OCI-LY7 (cell line): Measurements from ENCODE around the gene ESR2. TPM values are rescaled to one million over a fixed set of nuclear protein-coding genes. Genes with fewer than 3 reads are reported as not detected.

Experiments used
- BruUV-seq: library from RNA; stranded (reverse); fragments of 400-500 nt; replicated peaks from 2 replicates; lab custom pipeline; 2021; lab: Mats Ljungman, UMichigan
- CTCF ChIA-PET: fragments of 300-600 bp; sonication (Branson Sonifier 250); formaldehyde crosslinking; loops from one replicate; lab custom pipeline; 2022; ENCODE audit warnings: antibody characterized with exemption; ENCODE audit not compliant: unreplicated experiment; lab: Charles Lee
- POLR2A ChIA-PET: fragments of 300-600 bp; sonication (Branson Sonifier 250); formaldehyde crosslinking; loops from one replicate; lab custom pipeline; 2022; ENCODE audit warnings: antibody characterized with exemption; lab: Charles Lee
- DNase-seq: peaks from one replicate; pipeline ENCODE4 v3.0.0-alpha.2; 2015; ENCODE audit warnings: low spot score
- H2AFZ ChIP-seq: fragments of 200-600 bp; sonication (generic), shearing (Covaris generic); 2 replicates; pipeline ENCODE4 v1.6.1; 2014; ENCODE audit warnings: mild to moderate bottlenecking, antibody characterized with exemption, low read length, moderate library complexity
- H3K27ac ChIP-seq: fragments of 200-600 bp; sonication (generic); 2 replicates; pipeline ENCODE4 v1.5.1; 2014; ENCODE audit warnings: mixed run types, low read depth, mild to moderate bottlenecking, moderate library complexity, low read length, inconsistent platforms; ENCODE audit not compliant: poor library complexity, severe bottlenecking
- H3K36me3 ChIP-seq: fragments of 200-600 bp; sonication (generic); 2 replicates; pipeline ENCODE4 v1.6.1; 2014; ENCODE audit warnings: mild to moderate bottlenecking, antibody characterized with exemption, low read length, moderate library complexity, mixed read lengths; ENCODE audit not compliant: insufficient read depth
- H3K4me1 ChIP-seq: fragments of 200-600 bp; sonication (generic); 2 replicates; pipeline ENCODE4 v1.5.1; 2014; ENCODE audit warnings: mild to moderate bottlenecking, low read length; ENCODE audit not compliant: insufficient read depth, poor library complexity, severe bottlenecking
- H3K4me2 ChIP-seq: fragments of 200-600 bp; sonication (generic); 2 replicates; pipeline ENCODE4 v1.6.1; 2014; ENCODE audit warnings: mild to moderate bottlenecking, low read length
- H3K4me3 ChIP-seq: fragments of 200-600 bp; sonication (generic); 2 replicates; pipeline ENCODE4 v1.5.1; 2014; ENCODE audit warnings: mild to moderate bottlenecking, low read depth, low read length; ENCODE audit not compliant: poor library complexity, severe bottlenecking
- H3K79me2 ChIP-seq: fragments of 200-600 bp; sonication (generic); 2 replicates; pipeline ENCODE4 v1.6.1; 2016; ENCODE audit warnings: low read depth, mild to moderate bottlenecking, low read length, moderate library complexity, mixed read lengths; ENCODE audit not compliant: insufficient read depth
- H3K9me2 ChIP-seq: fragments of 200-600 bp; sonication (generic); 2 replicates; pipeline ENCODE4 v1.6.1; 2016; ENCODE audit warnings: mild to moderate bottlenecking, low read length, mixed read lengths; ENCODE audit not compliant: insufficient read depth
- H3K9me3 ChIP-seq: fragments of 200-600 bp; sonication (generic); 2 replicates; pipeline ENCODE4 v1.6.1; 2014; ENCODE audit warnings: mild to moderate bottlenecking, mixed run types, low read length, mixed read lengths
- H4K20me1 ChIP-seq: fragments of 200-600 bp; sonication (generic); 2 replicates; pipeline ENCODE4 v1.6.1; 2014; ENCODE audit warnings: mild to moderate bottlenecking, antibody characterized with exemption, low read length, moderate library complexity, mixed read lengths; ENCODE audit not compliant: insufficient read depth
- EZH2phosphoT487 ChIP-seq: fragments of 200-600 bp; sonication (generic); IDR thresholded peaks from 2 replicates; pipeline ENCODE4 v1.6.1; 2018; ENCODE audit warnings: low read depth, borderline replicate concordance, mild to moderate bottlenecking, mixed run types, antibody characterized with exemption, low read length, moderate library complexity, mixed read lengths
- intact Hi-C: fragments of 100-400 bp; cut with micrococcal nuclease; formaldehyde crosslinking; loops from one replicate; pipeline ENCODE4 v1.10.0; 2022; ENCODE audit not compliant: unreplicated experiment
- total RNA-seq, 2 experiments: library from RNA; depleted of rRNA in 1 of 2; stranded (reverse); fragments of >200 nt in 1 of 2; shearing (Covaris generic) in 1 of 2; gene quantifications; 2 replicates each; pipeline ENCODE4 v1.2.3, GENCODE V29; 2014 to 2022
- TF ChIP-seq, protein P1 (sequence below): fragments of 200-600 bp; sonication (generic); conservative IDR thresholded peaks from 2 replicates; pipeline ENCODE4 v1.5.1; 2014; ENCODE audit warnings: mild to moderate bottlenecking, antibody characterized with exemption, low read length, moderate library complexity, mixed read lengths

The ESR2 gene
- total RNA-seq, 2 experiments from 2014 or later: 13.4 to 37.7 TPM

GRCh38 chr14:64217308-64217707 is 76.9 kb downstream of the ESR2 start:
- Histone ChIP-seq H3K4me3 (no peak overlapping the region), H3K4me1 (peaks cover 23% of the 10 kb centered on the region), H2AFZ (no peak overlapping the region), H3K36me3 (peaks cover 100% of the 10 kb centered on the region), H3K9me2 (no peaks in the 10 kb centered on the region), H4K20me1 (no peaks in the 10 kb centered on the region; the same call in 1 of the 2 replicates), H3K79me2 (peaks cover 15% of the 10 kb centered on the region; the same call in 1 of the 2 replicates), H3K27ac (peak overlapping the region; percentile 56), H3K9me3 (no peaks in the 10 kb centered on the region), H3K4me2 (peak overlapping the region; percentile 20)
- ChIA-PET CTCF (no interaction called here), POLR2A (interaction anchor here (0.6 to 3.5 kb wide), 2 partner anchors 18 to 158 kb away, joined by 5 to 13 read pairs; no protein-coding TSS in a partner anchor)
- DNase-seq: peak; percentile 52
- BruUV-seq: TSS peak; percentile 1
- intact Hi-C loops: loop anchor here (5.0 kb wide), 1 partner anchor 75 kb away; the partner anchor contains the start of gene ESR2
- no peak for TF ChIP-seq EZH2phosphoT487
- TF ChIP-seq, protein P1, sequence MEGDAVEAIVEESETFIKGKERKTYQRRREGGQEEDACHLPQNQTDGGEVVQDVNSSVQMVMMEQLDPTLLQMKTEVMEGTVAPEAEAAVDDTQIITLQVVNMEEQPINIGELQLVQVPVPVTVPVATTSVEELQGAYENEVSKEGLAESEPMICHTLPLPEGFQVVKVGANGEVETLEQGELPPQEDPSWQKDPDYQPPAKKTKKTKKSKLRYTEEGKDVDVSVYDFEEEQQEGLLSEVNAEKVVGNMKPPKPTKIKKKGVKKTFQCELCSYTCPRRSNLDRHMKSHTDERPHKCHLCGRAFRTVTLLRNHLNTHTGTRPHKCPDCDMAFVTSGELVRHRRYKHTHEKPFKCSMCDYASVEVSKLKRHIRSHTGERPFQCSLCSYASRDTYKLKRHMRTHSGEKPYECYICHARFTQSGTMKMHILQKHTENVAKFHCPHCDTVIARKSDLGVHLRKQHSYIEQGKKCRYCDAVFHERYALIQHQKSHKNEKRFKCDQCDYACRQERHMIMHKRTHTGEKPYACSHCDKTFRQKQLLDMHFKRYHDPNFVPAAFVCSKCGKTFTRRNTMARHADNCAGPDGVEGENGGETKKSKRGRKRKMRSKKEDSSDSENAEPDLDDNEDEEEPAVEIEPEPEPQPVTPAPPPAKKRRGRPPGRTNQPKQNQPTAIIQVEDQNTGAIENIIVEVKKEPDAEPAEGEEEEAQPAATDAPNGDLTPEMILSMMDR: no peak

DNA sequence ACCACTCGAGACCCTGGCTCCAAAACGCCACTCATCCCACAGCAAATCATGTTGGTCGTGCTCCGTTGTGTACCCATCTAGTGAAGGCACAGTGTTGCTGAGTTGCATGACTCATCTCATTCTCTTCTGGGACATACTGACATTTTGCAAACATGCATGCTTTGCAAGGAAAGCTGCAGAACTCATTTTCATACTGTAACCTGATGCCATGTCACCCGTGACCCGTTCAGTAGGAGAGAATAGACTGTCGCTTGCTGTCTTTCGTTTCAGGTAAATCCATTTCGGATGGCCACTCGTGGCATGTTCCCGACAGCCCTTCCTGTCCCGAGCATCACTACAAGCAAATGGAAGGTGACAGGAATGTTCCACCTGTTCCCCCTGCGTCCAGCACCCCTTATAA is 78.2 kb downstream of the ESR2 start:
- Histone ChIP-seq H3K27ac (no peak overlapping the region), H3K4me3 (no peak overlapping the region), H3K4me1 (peaks cover 23% of the 10 kb centered on the region), H3K9me3 (no peaks in the 10 kb centered on the region), H2AFZ (no peak overlapping the region), H3K79me2 (peaks cover 15% of the 10 kb centered on the region; the same call in 1 of the 2 replicates), H4K20me1 (no peaks in the 10 kb centered on the region; the same call in 1 of the 2 replicates), H3K9me2 (no peaks in the 10 kb centered on the region), H3K4me2 (no peak overlapping the region), H3K36me3 (peaks cover 100% of the 10 kb centered on the region)
- no peak for DNase-seq
- ChIA-PET CTCF (no interaction called here), POLR2A (interaction anchor here (3.5 kb wide), 1 partner anchor 19 kb away, joined by 13 read pairs; no protein-coding TSS in a partner anchor)
- no TSS peak for BruUV-seq
- intact Hi-C loops: loop anchor here (5.0 kb wide), 1 partner anchor 76 kb away; the partner anchor contains the start of gene ESR2
- no peak for TF ChIP-seq EZH2phosphoT487
- TF ChIP-seq, protein P1: no peak

DNA sequence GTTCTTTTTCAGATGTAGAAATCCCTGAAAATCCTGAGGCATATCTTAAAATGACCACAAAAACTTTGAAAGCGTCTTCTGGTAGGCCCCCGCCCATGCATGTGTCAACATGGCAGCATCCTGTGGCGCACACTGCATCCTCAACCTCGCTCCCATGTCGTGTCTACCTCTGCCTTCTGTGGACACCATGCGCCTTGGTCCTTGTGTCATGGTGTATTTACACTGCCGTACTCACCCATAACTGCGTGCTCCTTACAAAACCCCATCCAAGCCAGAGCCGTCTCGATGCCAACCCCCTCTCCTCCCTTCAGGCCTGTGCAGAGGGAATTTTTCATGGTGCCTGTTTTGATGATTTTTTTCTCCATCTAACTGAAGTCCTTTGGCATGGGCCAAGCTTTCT is 78.9 kb downstream of the ESR2 start:
- DNase-seq: no peak
- ChIA-PET CTCF (no interaction called here), POLR2A (interaction anchor here (0.6 to 1.2 kb wide), 2 partner anchors 20 to 43 kb away, joined by 4 to 5 read pairs; no protein-coding TSS in a partner anchor)
- peaks cover 100% of the 10 kb centered on the region for H3K36me3 ChIP-seq
- intact Hi-C loops: loop anchor here (5.0 kb wide), 1 partner anchor 77 kb away; the partner anchor contains the start of gene ESR2
- BruUV-seq: no TSS peak
- no peaks in the 10 kb centered on the region; the same call in 1 of the 2 replicates for H4K20me1 ChIP-seq
- H3K9me3 ChIP-seq: no peaks in the 10 kb centered on the region
- no peak overlapping the region for H3K27ac ChIP-seq
- no peak overlapping the region for H3K4me3 ChIP-seq
- H3K79me2 ChIP-seq: peaks cover 15% of the 10 kb centered on the region; the same call in 1 of the 2 replicates
- no peak for TF ChIP-seq EZH2phosphoT487
- TF ChIP-seq, protein P1: no peak
- H3K4me1 ChIP-seq: peaks cover 23% of the 10 kb centered on the region
- H3K4me2 ChIP-seq: no peak overlapping the region
- H2AFZ ChIP-seq: no peak overlapping the region
- H3K9me2 ChIP-seq: no peaks in the 10 kb centered on the region
